Brain microvascular endothelial cell (primary cell): ENCODE measurements around the gene ASB7.

ENCODE experiments used
- DNase-seq: peaks from one replicate; pipeline ENCODE4 v3.0.0-alpha.2; 2020
- H3K27ac ChIP-seq: fragments of 250-450 bp; sonication (Bioruptor Pico); 2 replicates; pipeline ENCODE4 v1.5.1; 2020; ENCODE audit warnings: mild to moderate bottlenecking, moderate library complexity
- H3K27me3 ChIP-seq: fragments of 250-450 bp; sonication (Bioruptor Pico); replicated peaks from 2 replicates; pipeline ENCODE4 v1.5.1; 2020; ENCODE audit warnings: mild to moderate bottlenecking
- H3K36me3 ChIP-seq: fragments of 250-450 bp; sonication (Bioruptor Pico); replicated peaks from 2 replicates; pipeline ENCODE4 v1.5.1; 2020; ENCODE audit warnings: mild to moderate bottlenecking
- H3K4me3 ChIP-seq: 2 replicates; pipeline ENCODE4 v1.5.1; 2011; ENCODE audit warnings: low read depth, mild to moderate bottlenecking, control low read depth, low read length, moderate library complexity
- in situ Hi-C: cut with HindIII; loops from 2 replicates; pipeline ENCODE4 v1.10.0; 2017; ENCODE audit warnings: low sequenced_read_pairs, low pct_ligation_motif_present
- TF ChIP-seq, protein P1 (sequence below): IDR thresholded peaks from 2 replicates; pipeline ENCODE4 v1.5.1; 2011; ENCODE audit warnings: low read depth, mild to moderate bottlenecking, moderate library complexity, low read length, control low read depth, inconsistent platforms; ENCODE audit errors: missing control alignments

ASB7 gene

DNA sequence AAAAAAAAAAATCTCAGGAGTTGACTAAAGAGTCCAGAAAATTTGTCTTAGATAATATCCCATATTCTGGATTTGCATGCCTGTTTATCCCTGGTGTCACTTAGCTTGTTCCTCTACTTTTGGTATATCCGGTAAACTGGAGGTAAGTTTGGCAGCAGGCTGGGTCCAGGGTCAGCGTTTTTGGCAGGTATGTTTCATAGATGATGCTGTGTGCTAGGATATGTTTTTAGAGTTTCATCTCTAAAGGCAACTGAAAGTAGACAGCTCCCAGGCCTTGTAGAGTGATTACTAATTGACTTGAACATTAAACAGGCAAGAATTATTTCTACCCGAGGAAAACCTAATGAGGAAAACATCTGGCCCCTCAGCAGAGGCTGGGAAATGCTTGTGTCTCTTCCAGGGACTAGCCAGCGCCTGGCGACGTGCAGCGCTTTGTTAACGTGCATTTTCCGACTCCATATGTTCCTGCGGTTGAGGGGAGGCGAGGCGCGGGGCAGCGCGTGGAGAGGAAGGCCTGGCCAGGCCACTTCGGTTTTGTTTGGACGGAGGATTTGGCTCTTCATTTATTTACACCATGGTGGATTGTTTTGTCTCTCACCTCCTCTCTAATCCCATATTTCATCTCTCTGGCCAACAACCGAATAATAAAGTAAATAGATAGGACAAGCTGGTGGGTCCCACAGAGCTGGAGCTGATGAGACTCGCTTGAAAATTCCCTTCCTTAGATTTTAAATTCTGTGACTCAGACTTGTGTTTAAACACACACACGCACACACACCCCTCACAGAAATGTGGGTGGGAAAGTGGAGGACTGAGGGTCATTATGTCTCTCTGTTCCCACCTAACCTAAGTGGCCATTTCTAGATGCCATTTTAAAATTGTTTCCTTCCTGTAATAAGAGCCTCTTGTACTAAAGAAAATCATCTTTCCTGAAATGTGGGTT is 65.3 kb downstream of the ASB7 start:
- in situ Hi-C loops: no loop called here
- Histone ChIP-seq H3K4me3 (no peak overlapping the region), H3K36me3 (no peaks in the 10 kb centered on the region), H3K27me3 (no peaks in the 10 kb centered on the region), H3K27ac (no peak overlapping the region)
- TF ChIP-seq, protein P1, sequence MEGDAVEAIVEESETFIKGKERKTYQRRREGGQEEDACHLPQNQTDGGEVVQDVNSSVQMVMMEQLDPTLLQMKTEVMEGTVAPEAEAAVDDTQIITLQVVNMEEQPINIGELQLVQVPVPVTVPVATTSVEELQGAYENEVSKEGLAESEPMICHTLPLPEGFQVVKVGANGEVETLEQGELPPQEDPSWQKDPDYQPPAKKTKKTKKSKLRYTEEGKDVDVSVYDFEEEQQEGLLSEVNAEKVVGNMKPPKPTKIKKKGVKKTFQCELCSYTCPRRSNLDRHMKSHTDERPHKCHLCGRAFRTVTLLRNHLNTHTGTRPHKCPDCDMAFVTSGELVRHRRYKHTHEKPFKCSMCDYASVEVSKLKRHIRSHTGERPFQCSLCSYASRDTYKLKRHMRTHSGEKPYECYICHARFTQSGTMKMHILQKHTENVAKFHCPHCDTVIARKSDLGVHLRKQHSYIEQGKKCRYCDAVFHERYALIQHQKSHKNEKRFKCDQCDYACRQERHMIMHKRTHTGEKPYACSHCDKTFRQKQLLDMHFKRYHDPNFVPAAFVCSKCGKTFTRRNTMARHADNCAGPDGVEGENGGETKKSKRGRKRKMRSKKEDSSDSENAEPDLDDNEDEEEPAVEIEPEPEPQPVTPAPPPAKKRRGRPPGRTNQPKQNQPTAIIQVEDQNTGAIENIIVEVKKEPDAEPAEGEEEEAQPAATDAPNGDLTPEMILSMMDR: no peak
- no peak for DNase-seq

DNA sequence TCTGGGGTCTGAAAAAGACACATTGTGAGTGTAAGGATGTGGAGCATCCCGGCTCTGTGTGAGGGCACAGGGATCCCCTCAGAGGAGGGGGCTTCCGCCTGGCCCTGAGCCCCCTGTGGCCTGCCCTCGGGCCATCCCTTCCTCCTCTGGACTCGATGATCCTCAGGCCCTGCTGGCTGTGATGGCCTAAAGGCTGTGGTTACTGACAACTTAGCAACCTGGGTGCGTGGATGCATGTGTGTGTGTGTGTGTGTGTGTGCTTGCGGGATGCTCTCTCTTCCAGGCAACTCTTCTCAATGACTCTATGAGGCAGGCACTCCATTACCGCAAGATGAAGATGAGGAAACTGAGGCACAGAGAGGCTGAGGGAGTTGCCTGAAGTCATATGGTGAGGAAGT is 66.0 kb downstream of the ASB7 start:
- H3K36me3 ChIP-seq: no peaks in the 10 kb centered on the region
- no peaks in the 10 kb centered on the region for H3K27me3 ChIP-seq
- H3K27ac ChIP-seq: no peak overlapping the region
- in situ Hi-C loops: no loop called here
- DNase-seq: no peak
- TF ChIP-seq, protein P1: no peak
- no peak overlapping the region for H3K4me3 ChIP-seq

DNA sequence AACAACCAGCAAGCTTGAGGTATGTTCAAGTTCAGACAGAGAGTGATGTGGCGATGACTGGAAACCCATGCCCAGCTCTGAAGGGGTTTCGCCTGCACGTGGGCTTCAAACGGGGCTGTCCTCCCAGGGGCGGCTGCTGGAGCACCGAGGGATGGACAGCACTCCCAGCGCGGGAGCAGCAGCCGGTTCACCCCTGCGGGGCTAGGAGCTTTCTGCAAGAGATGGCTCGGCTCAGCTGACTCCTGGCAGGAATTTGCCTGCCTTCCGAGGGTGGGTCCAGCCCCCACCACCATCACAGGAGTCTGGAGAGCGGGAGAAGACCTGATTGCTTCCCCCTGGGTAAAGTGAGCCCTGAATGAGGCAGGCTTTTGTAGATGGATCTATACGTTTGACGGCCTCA is 66.9 kb downstream of the ASB7 start:
- no peaks in the 10 kb centered on the region for H3K27me3 ChIP-seq
- no peak overlapping the region for H3K27ac ChIP-seq
- DNase-seq: no peak
- no peaks in the 10 kb centered on the region for H3K36me3 ChIP-seq
- H3K4me3 ChIP-seq: no peak overlapping the region
- in situ Hi-C loops: no loop called here
- TF ChIP-seq, protein P1: no peak

DNA sequence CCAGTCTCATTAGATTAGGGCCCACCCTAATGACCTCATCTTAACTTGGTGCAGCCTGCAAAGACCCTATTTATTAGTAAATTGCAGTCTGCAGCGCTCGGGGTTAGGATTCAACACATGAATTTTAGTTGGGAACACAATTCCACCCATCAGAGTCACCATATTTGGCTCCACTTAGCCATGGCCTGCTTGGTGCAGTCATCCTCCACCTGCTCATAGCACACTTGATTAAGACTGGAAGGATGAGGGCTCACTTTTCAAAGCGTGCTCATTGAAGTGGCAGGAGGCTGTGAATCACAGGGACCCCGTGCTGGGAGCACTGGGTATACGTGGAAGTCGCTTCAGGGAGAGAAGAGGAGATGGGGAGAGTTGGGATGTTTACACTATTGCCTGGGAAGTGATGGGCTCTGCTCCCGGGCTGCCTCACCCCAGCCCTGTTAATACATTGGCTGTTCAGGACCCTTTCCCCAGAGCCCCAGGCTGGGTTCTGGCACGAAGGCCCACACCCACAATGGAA is 68.2 kb downstream of the ASB7 start:
- Histone ChIP-seq H3K27ac (no peak overlapping the region), H3K36me3 (no peaks in the 10 kb centered on the region), H3K4me3 (no peak overlapping the region), H3K27me3 (no peaks in the 10 kb centered on the region)
- in situ Hi-C loops: no loop called here
- TF ChIP-seq, protein P1: no peak
- DNase-seq: no peak

DNA sequence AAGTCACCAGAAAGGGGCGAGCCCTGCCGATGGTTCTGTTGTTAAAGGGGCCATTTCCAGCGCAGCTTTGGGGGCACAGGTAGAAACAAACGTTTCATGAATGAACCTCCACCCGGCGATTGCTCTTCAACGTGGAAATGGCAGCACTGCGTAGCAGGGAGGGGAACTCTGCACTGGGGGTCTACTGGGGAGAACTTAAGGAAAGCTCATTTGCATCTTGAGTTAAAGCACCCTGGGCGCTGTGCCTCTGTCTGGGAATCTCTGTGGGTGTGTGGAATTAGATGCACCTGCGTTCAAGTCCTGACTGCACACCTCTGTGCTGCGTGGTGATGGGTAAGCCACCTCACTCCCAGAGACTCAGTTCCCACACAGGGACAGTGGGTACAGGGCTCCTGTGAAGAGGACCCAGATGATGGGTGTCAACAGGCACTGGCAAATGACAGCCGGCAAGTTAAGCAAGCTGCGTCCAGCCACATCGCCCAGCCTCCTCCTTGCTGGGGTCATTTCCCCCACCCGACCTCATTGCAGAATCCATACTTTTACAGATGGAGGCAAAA is 68.8 kb downstream of the ASB7 start:
- TF ChIP-seq, protein P1: no peak
- in situ Hi-C loops: no loop called here
- Histone ChIP-seq H3K27ac (no peak overlapping the region), H3K4me3 (no peak overlapping the region), H3K27me3 (no peaks in the 10 kb centered on the region), H3K36me3 (no peaks in the 10 kb centered on the region)
- no peak for DNase-seq
